Prostate gland (tissue), 2 donors: ENCODE results near the gene CTNNA1. TPM values are rescaled to one million over a fixed set of nuclear protein-coding genes. Genes with fewer than 3 reads are reported as not detected.

Experiments
- DNase-seq: peaks from one replicate; pipeline ENCODE4 v3.0.0-alpha.2; 2019; ENCODE audit warnings: low spot score
- H3K27ac ChIP-seq, 2 donors: fragments of 200-600 bp; sonication (generic); 2 replicates each; pipeline ENCODE4 v1.5.1; 2017 to 2019
- H3K27me3 ChIP-seq: fragments of 200-600 bp; sonication (generic); replicated peaks from 2 replicates; pipeline ENCODE4 v1.5.1; 2019; ENCODE audit not compliant: insufficient read depth
- H3K36me3 ChIP-seq, 2 donors: fragments of 200-600 bp; sonication (generic); 1 replicate in 1 of 2; 2 replicates in 1 of 2; pipeline versions ENCODE4 v1.5.1 to v1.8.1; 2017 to 2019
- H3K4me1 ChIP-seq: fragments of 200-600 bp; sonication (generic); replicated peaks from 2 replicates; pipeline ENCODE4 v1.5.1; 2019
- H3K4me3 ChIP-seq, 2 donors: fragments of 200-600 bp; sonication (generic); 2 replicates each; pipeline ENCODE4 v1.5.1; 2017 to 2019
- H3K9me3 ChIP-seq: fragments of 200-600 bp; sonication (generic); 2 replicates; pipeline ENCODE4 v1.5.1; 2017
- CTCF ChIP-seq, 4 experiments: fragments of 200-600 bp in 2 of 4; fragments of 450-650 bp in 2 of 4; sonication (generic) in 2 of 4; IDR thresholded peaks; 1 replicate in 3 of 4; 2 replicates in 1 of 4; pipeline ENCODE4 v1.5.1; 2016 to 2019; ENCODE audit warnings: antibody characterized with exemption in 4 of 4, mild to moderate bottlenecking in 2 of 4, moderate library complexity in 2 of 4
- POLR2A ChIP-seq: fragments of 450-650 bp; IDR thresholded peaks from one replicate; pipeline ENCODE4 v1.6.1; 2016; ENCODE audit warnings: antibody characterized with exemption, mild to moderate bottlenecking
- POLR2AphosphoS5 ChIP-seq: sonication (generic); formaldehyde crosslinking; IDR thresholded peaks from one replicate; pipeline ENCODE4 v1.6.1; 2017; ENCODE audit warnings: antibody characterized with exemption
- WGBS: methylation state at CpG from one replicate; pipeline ENCODE4 v1.1.5; 2018; 5-methylcytosine and 5-hydroxymethylcytosine counted together
- intact Hi-C: fragments of 100-400 bp; cut with DNase I; formaldehyde crosslinking; loops from one replicate; pipeline ENCODE4 v1.14.2; 2022
- total RNA-seq, 2 donors: library from RNA; depleted of rRNA; stranded (reverse); fragments of >200 nt; gene quantifications; one replicate each; pipeline ENCODE4 v1.1.0, GENCODE V29; 2016

Gene CTNNA1
- total RNA-seq, 2 donors from 2014 or later: 210 to 212 TPM

- Histone ChIP-seq H3K9me3 (no peaks in the 10 kb centered on the region), H3K27ac (no peak overlapping the region), H3K36me3 (no peaks in the 10 kb centered on the region), H3K4me3 (no peak overlapping the region), H3K27me3 (no peaks in the 10 kb centered on the region), H3K4me1 (peaks cover 3% of the 10 kb centered on the region)
- intact Hi-C loops: no loop called here
- no peak for DNase-seq
- 90% methylated on average over 1 of the region's 1 CpG for WGBS
- TF ChIP-seq CTCF (IDR thresholded peaks at IDR 0.05): no peak
- TF ChIP-seq POLR2A: no peak
- TF ChIP-seq POLR2AphosphoS5: no peak
These were observed 21.8 kb downstream of the CTNNA1 start for GRCh38 chr5:138775034-138775433.

GRCh38 chr5:138778234-138778633, 25.0 kb downstream of the CTNNA1 start:
- H3K4me1 ChIP-seq: no peaks in the 10 kb centered on the region
- H3K27me3 ChIP-seq: no peaks in the 10 kb centered on the region
- no peak overlapping the region for H3K27ac ChIP-seq
- no peak overlapping the region for H3K4me3 ChIP-seq
- no peaks in the 10 kb centered on the region for H3K36me3 ChIP-seq
- H3K9me3 ChIP-seq: no peaks in the 10 kb centered on the region
- no peak for DNase-seq
- TF ChIP-seq POLR2AphosphoS5 (no peak), POLR2A (no peak), CTCF (IDR thresholded peaks at IDR 0.05) (no peak)
- intact Hi-C loops: no loop called here
- 96% methylated on average over 11 of the region's 11 CpGs for WGBS

GRCh38 chr5:138783976-138784375, 30.8 kb downstream of the CTNNA1 start:
- intact Hi-C loops: no loop called here
- WGBS: 78% methylated on average over 7 of the region's 7 CpGs
- DNase-seq: no peak

GRCh38 chr5:138784590-138784989, 31.4 kb downstream of the CTNNA1 start:
- 90% methylated on average over 1 of the region's 1 CpG for WGBS
- Histone ChIP-seq H3K9me3 (no peaks in the 10 kb centered on the region), H3K27me3 (no peaks in the 10 kb centered on the region), H3K4me3 (no peak overlapping the region), H3K4me1 (no peaks in the 10 kb centered on the region), H3K27ac (no peak overlapping the region), H3K36me3 (no peaks in the 10 kb centered on the region)
- DNase-seq: no peak
- intact Hi-C loops: no loop called here
- TF ChIP-seq POLR2AphosphoS5 (no peak), CTCF (IDR thresholded peaks at IDR 0.05) (no peak), POLR2A (no peak)

More at GRCh38 chr5:138783976-138784375, 30.8 kb downstream of the CTNNA1 start:
- Histone ChIP-seq H3K4me1 (no peaks in the 10 kb centered on the region), H3K4me3 (no peak overlapping the region), H3K27ac (no peak overlapping the region), H3K9me3 (no peaks in the 10 kb centered on the region), H3K27me3 (no peaks in the 10 kb centered on the region), H3K36me3 (no peaks in the 10 kb centered on the region)
- TF ChIP-seq POLR2A: no peak
- TF ChIP-seq POLR2AphosphoS5: no peak
- no peak for TF ChIP-seq CTCF (IDR thresholded peaks at IDR 0.05)

GRCh38 chr5:138789771-138790242, 36.6 kb downstream of the CTNNA1 start:
- TF ChIP-seq POLR2AphosphoS5 (no peak), POLR2A (no peak), CTCF (IDR thresholded peaks at IDR 0.05) (peak in 2 of 4 experiments; percentile 27 to 32)
- Histone ChIP-seq H3K4me1 (no peaks in the 10 kb centered on the region), H3K27ac (no peak overlapping the region), H3K4me3 (no peak overlapping the region), H3K36me3 (no peaks in the 10 kb centered on the region), H3K27me3 (no peaks in the 10 kb centered on the region), H3K9me3 (no peaks in the 10 kb centered on the region)
- no peak for DNase-seq
- intact Hi-C loops: no loop called here
